GM19467 (cell line): ENCODE results near the gene PPIP5K2.

Experiments used
- ATAC-seq: cut with Tn5 transposase; IDR thresholded peaks from one replicate; pipeline ENCODE4 v1.9.1; 2021; ENCODE audit warnings: mild to moderate bottlenecking, moderate library complexity; ENCODE audit not compliant: unreplicated experiment

The PPIP5K2 gene

GRCh38 chr5:103235891-103236290 lies 115.8 kb downstream of the PPIP5K2 start:
- ATAC-seq: no peak

GRCh38 chr5:103237778-103238177 lies 117.7 kb downstream of the PPIP5K2 start:
- ATAC-seq: no peak

- ATAC-seq: no peak
These were observed 123.6 kb downstream of the PPIP5K2 start for GRCh38 chr5:103243665-103244064.

GRCh38 chr5:103244398-103244797 lies 124.3 kb downstream of the PPIP5K2 start:
- ATAC-seq: no peak

GRCh38 chr5:103245761-103246160 lies 125.7 kb downstream of the PPIP5K2 start:
- no peak for ATAC-seq

- no peak for ATAC-seq
These were observed 127.0 kb downstream of the PPIP5K2 start for GRCh38 chr5:103247118-103247517.

- no peak for ATAC-seq
These were observed 129.0 kb downstream of the PPIP5K2 start for GRCh38 chr5:103249068-103249467.

- no peak for ATAC-seq
These were observed 134.8 kb downstream of the PPIP5K2 start for GRCh38 chr5:103254921-103255320.

- ATAC-seq: no peak
These were observed 135.6 kb downstream of the PPIP5K2 start for GRCh38 chr5:103255691-103256090.

GRCh38 chr5:103256178-103256577 lies 136.1 kb downstream of the PPIP5K2 start:
- ATAC-seq: no peak

- peak; percentile 79 for ATAC-seq
These were observed 138.4 kb downstream of the PPIP5K2 start, which contains the start of gene MACIR for GRCh38 chr5:103258368-103258956. Gene MACIR, plus strand, starts transcription at chr5:103258763. Its CDS starts 17,157 bp downstream, at chr5:103275920.

GRCh38 chr5:103258957-103259704 lies 139.0 kb downstream of the PPIP5K2 start:
- peak; percentile 32 for ATAC-seq

- ATAC-seq: no peak
These were observed 139.7 kb downstream of the PPIP5K2 start for GRCh38 chr5:103259705-103260355.

- peak; percentile 31 for ATAC-seq
These were observed 140.8 kb downstream of the PPIP5K2 start for GRCh38 chr5:103260951-103261350.
